Colonic mucosa (tissue), 4 donors: ENCODE data around the gene RCOR1. TPM values are rescaled to one million over a fixed set of nuclear protein-coding genes. Genes with fewer than 3 reads are reported as not detected.
A peak's percentile ranks its signal among the peaks of the same experiment; 100 is the strongest.

ENCODE experiments used
- DNase-seq: peaks from one replicate; pipeline ENCODE4 v3.0.0-alpha.2; 2020
- H3K27ac ChIP-seq: fragments of 200-600 bp; one replicate; pipeline ENCODE4 v1.8.0; 2021
- H3K27me3 ChIP-seq: fragments of 200-600 bp; one replicate; pipeline ENCODE4 v1.8.0; 2021
- H3K36me3 ChIP-seq: fragments of 200-600 bp; one replicate; pipeline ENCODE4 v1.8.0; 2021
- H3K4me1 ChIP-seq: fragments of 200-600 bp; one replicate; pipeline ENCODE4 v1.8.0; 2021; ENCODE audit warnings: mild to moderate bottlenecking
- H3K4me3 ChIP-seq: fragments of 200-600 bp; one replicate; pipeline ENCODE4 v1.8.0; 2021
- H3K9ac ChIP-seq, 2 donors: one replicate each; pipeline ENCODE4 v1.7.0; 2013; ENCODE audit warnings: control low read depth in 2 of 2, low read depth in 2 of 2, low read length in 2 of 2
- H3K9me3 ChIP-seq: fragments of 200-600 bp; one replicate; pipeline ENCODE4 v1.8.0; 2021
- intact Hi-C: fragments of 100-400 bp; cut with DNase I; formaldehyde crosslinking; loops from one replicate; pipeline ENCODE4 v1.14.1; 2022
- total RNA-seq, 2 donors: library from RNA; stranded (reverse); fragmentation: NEBNext Ultra II Directional in 1 of 2; extraction: Animal tissue kit (Norgen Biotek cat#: 25700) in 1 of 2; gene quantifications; one replicate each; pipeline ENCODE4 v1.2.1, GENCODE V29; 2021
- TF ChIP-seq, protein P1 (sequence below): fragments of 200-600 bp; IDR thresholded peaks from one replicate; pipeline ENCODE4 v1.8.0; 2022; ENCODE audit warnings: antibody characterized with exemption, mild to moderate bottlenecking
- donor health status: healthy.
- donor health status: DM: no; HTN: no; CAD: no.
- donor health status: DM: no; HTN: no; CAD: no.

RCOR1 gene
- total RNA-seq, 2 donors from 2014 or later, result 30.0 to 43.2 TPM

DNA sequence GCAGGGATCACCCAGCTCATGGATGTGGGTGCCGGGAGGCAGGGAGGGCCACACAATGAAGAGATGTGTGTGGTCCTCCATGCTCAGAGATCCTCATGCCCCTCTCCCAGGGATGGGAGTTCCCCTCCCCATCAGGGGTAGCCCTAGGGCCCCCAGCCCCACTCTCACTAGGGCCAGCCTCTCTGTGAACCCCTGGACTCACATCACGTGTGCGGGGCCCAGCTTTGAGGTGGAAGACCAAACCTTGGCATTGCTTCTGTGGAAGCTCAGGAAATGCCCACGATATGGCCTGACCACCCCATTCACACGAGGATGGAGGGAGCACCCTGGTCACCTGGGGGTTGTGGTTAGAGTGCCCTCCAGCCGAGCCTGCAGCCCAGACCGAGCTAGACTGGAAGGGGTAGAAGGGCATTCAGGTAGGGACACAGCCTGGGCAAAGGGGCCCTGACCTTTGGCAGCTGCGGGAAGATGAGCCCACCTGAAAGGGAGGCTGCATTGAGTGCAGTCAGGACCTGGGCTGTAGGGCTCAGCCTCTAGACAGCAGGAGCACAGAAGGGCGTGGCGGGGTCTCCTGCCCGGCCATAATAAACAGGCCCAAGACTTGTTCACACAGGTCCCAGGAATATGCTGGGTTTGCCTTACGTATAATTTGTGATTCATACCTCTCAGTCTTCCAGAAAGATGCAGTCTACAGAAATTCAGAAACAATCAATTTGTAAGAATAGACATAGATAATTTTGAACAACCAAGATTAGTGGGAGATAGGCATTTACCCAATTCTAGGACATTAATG lies 34.8 kb upstream of the RCOR1 start:
- TF ChIP-seq, protein P1, sequence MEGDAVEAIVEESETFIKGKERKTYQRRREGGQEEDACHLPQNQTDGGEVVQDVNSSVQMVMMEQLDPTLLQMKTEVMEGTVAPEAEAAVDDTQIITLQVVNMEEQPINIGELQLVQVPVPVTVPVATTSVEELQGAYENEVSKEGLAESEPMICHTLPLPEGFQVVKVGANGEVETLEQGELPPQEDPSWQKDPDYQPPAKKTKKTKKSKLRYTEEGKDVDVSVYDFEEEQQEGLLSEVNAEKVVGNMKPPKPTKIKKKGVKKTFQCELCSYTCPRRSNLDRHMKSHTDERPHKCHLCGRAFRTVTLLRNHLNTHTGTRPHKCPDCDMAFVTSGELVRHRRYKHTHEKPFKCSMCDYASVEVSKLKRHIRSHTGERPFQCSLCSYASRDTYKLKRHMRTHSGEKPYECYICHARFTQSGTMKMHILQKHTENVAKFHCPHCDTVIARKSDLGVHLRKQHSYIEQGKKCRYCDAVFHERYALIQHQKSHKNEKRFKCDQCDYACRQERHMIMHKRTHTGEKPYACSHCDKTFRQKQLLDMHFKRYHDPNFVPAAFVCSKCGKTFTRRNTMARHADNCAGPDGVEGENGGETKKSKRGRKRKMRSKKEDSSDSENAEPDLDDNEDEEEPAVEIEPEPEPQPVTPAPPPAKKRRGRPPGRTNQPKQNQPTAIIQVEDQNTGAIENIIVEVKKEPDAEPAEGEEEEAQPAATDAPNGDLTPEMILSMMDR, result no peak
- Histone ChIP-seq H3K9me3 (no peaks in the 10 kb centered on the region), H3K36me3 (no peaks in the 10 kb centered on the region), H3K4me3 (no peak overlapping the region), H3K27me3 (no peaks in the 10 kb centered on the region), H3K9ac (peak overlapping the region in 1 of 2 donors; percentile 35), H3K4me1 (peaks cover 7% of the 10 kb centered on the region), H3K27ac (no peak overlapping the region)
- intact Hi-C loops, result no loop called here
- DNase-seq, result no peak

DNA sequence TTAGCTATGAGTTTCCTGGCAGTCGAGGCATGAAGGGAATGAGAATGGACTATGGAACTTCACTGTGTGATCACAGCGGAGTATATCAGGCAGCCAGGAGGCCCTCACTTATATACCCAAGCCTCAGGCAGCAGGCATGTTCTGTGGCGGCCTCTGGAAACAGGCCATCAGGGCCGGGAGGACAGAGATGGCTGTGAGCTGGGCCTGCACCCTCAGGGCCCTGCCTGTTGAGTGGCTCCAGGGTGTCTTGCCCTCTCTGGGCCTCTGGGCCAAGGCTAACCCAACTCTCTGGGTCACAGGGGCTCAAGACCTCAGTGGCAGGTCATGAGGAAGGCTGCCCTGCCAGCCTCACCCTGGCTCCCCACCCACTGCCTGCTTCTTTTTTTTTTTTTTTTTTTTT lies 33.9 kb upstream of the RCOR1 start:
- TF ChIP-seq, protein P1, result no peak
- intact Hi-C loops, result no loop called here
- no peak for DNase-seq

DNA sequence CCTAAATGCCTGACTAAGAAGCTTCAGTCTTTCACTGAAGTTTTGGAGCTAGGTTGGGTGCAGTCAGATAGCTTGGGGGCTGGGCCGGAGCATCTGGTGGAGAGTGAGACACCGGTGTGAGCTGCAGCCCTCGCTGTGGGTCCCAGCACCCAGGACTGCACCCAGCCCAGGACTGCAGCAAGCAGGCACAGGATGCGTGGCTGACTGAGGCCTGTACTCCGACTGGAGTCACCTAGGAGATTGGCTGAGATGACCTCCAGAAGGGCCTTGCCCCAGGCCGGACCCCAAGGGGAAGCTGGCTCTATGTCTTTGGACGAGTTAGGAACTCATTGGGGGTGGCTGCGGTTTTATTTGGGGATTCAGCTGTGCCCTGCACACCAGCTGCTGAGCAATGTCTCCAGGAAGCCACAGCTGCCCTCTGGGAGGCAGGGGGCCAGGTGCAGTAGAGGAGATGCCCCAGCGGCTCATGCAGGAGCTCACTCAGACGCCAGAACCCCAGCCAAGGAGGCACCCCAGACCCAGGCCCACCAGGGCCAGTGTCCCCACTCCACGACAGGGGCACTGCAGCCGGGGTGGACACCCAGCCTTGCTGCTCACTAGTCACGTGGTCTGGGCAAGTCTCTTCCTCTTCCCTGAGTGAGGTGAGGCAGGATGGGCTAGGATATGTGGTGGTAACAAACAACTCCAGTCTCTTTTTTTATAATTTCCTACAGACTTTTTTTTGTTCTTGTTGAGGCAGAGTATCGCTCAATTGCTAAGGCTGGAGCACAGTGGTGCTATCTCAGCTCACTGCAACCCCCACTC lies 31.8 kb upstream of the RCOR1 start:
- H3K27ac ChIP-seq, result no peak overlapping the region

More for the DNA sequence above, 33.9 kb upstream of the RCOR1 start:
- no peak overlapping the region for H3K27ac ChIP-seq
- H3K27me3 ChIP-seq, result no peaks in the 10 kb centered on the region
- no peaks in the 10 kb centered on the region for H3K36me3 ChIP-seq
- no peak overlapping the region for H3K9ac ChIP-seq
- no peak overlapping the region for H3K4me3 ChIP-seq
- peaks cover 4% of the 10 kb centered on the region for H3K4me1 ChIP-seq
- H3K9me3 ChIP-seq, result no peaks in the 10 kb centered on the region

DNA sequence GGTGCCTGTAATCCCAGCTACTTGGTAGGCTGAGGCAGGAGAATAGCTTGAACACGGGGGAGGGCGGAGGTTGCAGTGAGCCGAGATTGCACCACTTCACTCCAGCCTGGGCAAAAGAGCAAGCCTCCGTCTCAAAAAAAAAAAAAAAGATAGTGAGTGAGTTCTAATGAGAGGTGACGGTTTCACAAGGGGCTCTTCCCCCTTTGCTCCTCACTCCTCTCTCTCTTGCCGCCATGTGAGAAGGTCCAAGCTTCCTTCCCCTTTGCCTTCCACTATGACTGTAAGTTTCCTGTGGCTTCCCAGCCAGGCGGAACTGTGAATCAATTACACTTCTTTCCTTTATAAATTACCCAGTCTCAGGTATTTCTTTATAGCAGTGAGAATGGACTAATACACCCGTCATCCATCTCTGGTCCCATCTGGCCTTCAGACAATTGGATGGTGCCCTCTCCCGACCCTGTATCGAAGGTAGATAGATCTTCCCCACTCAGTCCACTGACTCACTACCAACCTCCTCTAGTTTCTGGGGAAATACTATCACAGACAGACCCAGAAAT lies 27.0 kb upstream of the RCOR1 start:
- H3K9me3 ChIP-seq, result no peaks in the 10 kb centered on the region
- no peak overlapping the region for H3K27ac ChIP-seq
- H3K27me3 ChIP-seq, result no peaks in the 10 kb centered on the region
- TF ChIP-seq, protein P1, result no peak
- H3K4me1 ChIP-seq, result no peaks in the 10 kb centered on the region
- H3K4me3 ChIP-seq, result no peak overlapping the region
- no peak for DNase-seq
- no peaks in the 10 kb centered on the region for H3K36me3 ChIP-seq
- no peak overlapping the region for H3K9ac ChIP-seq
- intact Hi-C loops, result no loop called here

More for the DNA sequence above, 31.8 kb upstream of the RCOR1 start:
- DNase-seq, result no peak
- no peak overlapping the region for H3K9ac ChIP-seq
- H3K27me3 ChIP-seq, result no peaks in the 10 kb centered on the region
- H3K9me3 ChIP-seq, result no peaks in the 10 kb centered on the region
- no peaks in the 10 kb centered on the region for H3K36me3 ChIP-seq
- TF ChIP-seq, protein P1, result no peak
- intact Hi-C loops, result no loop called here
- no peak overlapping the region for H3K4me3 ChIP-seq
- no peaks in the 10 kb centered on the region for H3K4me1 ChIP-seq

DNA sequence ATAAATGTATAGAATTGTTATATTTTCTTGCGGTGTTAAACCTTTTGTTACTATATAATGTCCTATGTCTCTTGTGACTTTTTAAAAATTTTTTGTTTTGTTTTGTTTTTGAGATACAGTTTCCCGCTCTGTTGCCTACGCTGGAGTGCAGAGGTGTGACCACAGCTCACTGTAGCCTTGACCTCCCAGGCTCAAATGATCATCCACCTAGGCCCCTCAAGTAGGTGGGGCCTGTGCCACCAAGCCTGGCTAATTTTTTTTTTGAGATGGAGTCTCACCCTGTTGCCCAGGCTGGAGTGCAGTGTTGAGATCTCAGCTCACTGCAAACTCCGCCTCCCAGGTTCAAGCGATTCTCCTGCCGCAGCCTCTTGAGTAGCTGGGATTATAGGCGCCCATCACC lies 26.5 kb upstream of the RCOR1 start:
- TF ChIP-seq, protein P1, result no peak
- DNase-seq, result no peak
- no peaks in the 10 kb centered on the region for H3K4me1 ChIP-seq
- no peak overlapping the region for H3K9ac ChIP-seq
- no peak overlapping the region for H3K27ac ChIP-seq
- no peak overlapping the region for H3K4me3 ChIP-seq
- no peaks in the 10 kb centered on the region for H3K27me3 ChIP-seq
- no peaks in the 10 kb centered on the region for H3K36me3 ChIP-seq
- H3K9me3 ChIP-seq, result no peaks in the 10 kb centered on the region
- intact Hi-C loops, result no loop called here
